Inflammatory macrophage (primary cell): Measurements from ENCODE around the gene CRISPLD2.
"Not testable (repeated sequence)": the region's sequence is repeated elsewhere in the genome, so short reads cannot be mapped to it uniquely, and the experiment has no call there.

Source experiments
- DNase-seq, 2 donors: peaks; one replicate each; pipeline ENCODE4 v3.0.0-alpha.2; 2020 to 2022

Gene CRISPLD2

DNA sequence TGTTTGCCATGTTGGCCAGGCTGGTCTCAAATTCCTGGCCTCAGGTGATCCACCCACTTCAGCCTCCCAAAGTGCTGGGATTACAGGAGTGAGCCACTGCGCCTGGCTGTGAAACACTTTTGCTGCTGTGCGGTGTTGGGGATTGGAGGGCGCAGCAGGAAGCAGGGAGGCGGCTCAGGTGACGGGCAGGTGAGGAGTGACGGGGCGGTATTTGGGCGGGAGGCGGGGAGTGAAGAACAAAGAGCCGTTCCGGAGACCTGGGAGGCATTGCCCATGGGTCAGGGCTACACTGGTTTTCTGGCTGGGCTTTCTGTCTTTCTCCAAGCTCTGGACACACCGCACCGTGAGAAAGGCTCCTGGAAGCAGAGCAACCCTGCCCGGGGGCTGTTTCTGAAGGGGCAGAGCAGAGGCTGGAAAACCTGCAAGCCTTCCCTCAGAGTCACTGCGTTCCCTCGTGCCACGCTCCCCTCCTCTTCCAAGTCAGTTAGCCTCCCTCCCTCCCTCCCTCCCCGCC lies 22.1 kb downstream of the CRISPLD2 start:
- DNase-seq, result no peak

DNA sequence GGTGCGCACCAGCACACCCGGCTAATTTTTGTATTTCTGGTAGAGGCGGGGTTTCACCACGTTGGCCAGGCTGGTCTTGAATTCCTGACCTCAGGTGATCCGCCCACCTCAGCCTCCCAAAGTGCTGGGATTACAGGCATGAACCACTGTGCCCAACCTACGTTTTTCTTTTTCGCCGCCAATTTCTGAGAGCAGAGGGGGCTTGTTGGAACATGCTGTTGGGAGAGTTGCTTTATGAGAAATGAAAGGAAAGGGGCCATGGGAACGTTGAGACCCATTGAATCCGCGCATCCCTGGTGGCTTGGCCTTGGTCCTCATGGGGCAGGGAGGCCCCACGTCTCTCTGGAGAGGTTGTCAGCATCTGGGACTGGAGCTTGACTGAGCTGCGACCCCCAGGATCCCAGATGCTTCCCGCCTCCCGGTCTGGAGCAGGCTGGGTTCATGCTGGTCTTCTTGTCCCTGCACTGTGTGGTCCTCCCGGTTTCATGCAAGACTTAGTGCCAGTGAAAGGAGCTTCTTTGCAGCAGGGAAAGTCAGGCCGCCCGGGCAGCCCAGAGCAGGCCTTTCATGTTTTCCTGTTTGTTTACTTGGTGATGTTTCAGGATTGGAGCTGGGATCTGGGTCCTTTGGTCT lies 22.8 kb downstream of the CRISPLD2 start:
- no peak for DNase-seq

- no peak for DNase-seq
Measured at GRCh38 chr16:84843149-84844048, 23.6 kb downstream of the CRISPLD2 start.

DNA sequence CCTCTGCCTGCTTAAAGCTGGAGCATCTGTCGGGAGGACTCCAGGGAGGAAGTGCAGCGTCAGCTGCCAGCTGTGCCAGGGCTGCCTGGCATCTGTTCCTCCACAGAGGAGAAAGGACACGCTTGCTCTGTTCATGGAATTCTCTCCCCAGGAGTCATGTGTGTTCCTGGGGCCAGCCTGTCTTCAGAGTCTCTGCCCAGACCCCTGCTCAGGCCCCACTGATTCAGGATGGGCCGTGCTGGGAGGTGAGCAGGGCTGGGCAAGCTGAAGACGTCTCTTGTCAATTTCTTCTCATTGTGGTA lies 24.2 kb downstream of the CRISPLD2 start:
- DNase-seq, result no peak

DNA sequence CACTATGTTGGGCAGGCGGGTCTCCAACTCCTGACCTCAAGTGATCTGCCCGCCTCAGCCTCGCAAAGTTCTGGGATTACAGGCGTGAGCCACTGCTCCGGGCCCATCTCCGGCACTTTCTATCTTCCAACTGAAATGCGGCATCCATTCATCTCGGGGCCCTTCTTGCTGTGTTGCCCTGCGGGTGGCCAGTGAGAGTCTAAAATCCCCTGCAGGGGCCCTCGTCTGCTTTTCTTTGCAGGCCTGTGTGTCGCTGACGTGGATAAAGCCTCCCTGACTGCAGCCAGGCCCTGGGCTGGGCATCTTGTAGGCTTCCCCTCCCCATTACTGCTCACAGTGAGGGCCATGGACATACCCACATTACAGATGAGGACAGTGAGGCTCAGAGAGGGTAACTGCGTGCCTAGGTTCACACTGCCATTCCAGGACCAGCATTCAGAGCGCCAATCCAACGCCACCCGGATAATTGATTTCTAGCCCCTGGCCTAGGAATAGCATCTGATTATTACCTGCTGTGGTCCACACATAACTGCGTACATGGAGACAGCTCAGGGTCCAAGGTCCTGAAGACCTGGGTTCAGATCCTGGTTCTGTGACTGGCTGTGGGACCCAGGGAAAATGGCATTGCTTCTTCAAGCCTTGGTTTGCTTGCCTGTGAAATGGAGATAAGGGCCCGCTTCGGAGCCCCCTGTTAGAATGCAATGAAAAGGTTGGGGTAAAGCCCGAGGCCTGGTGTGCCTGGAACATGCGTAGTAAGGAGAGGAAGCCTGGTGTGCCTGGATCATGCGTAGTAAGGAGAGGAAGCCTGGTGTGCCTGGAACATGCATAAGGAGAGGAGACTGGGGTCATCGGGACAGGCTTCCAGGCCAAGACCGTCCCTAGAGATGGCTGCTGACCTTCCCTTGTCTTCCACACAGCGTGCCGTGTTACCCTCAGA lies 25.0 kb downstream of the CRISPLD2 start:
- DNase-seq, result no peak

- DNase-seq, result no peak
Measured at GRCh38 chr16:84845496-84846002, 25.8 kb downstream of the CRISPLD2 start.

DNA sequence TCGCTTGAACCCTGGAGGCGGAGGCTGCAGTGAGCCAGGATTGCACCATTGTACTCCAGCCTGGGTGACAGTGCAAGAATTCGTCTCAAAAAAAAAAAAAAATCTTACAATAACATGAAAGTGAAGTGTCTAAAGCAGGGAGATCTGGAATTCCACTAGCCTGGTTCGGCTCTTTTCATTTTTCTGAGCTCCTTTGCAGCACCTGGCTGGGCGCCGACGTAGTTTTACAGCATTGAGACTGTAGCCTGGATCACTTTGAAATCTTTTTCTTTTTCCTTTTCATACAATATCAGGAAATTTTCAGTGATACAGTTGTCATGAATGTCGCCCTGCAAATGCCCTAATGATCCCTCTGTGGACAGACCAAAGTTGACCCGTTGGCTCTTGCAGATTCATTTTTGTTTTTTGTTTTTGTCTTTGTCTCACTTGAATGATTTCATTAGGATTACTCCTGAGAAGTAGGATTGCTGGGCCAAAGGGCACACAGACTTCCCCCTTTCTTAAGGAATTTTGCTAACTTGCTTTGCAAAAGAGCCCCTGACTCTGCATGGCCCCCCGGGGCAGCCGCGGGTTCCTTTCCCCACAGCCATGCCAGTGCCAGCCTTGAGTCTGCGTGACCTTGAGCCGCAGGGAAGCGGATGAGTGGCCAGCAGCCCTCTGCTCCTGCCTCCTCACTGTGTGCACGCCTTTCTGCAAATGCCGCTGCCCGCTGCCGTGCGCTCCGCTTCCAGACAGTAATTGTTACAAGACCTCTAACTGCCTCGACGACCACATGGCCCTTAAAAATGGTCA lies 28.0 kb downstream of the CRISPLD2 start:
- DNase-seq, result no peak

DNA sequence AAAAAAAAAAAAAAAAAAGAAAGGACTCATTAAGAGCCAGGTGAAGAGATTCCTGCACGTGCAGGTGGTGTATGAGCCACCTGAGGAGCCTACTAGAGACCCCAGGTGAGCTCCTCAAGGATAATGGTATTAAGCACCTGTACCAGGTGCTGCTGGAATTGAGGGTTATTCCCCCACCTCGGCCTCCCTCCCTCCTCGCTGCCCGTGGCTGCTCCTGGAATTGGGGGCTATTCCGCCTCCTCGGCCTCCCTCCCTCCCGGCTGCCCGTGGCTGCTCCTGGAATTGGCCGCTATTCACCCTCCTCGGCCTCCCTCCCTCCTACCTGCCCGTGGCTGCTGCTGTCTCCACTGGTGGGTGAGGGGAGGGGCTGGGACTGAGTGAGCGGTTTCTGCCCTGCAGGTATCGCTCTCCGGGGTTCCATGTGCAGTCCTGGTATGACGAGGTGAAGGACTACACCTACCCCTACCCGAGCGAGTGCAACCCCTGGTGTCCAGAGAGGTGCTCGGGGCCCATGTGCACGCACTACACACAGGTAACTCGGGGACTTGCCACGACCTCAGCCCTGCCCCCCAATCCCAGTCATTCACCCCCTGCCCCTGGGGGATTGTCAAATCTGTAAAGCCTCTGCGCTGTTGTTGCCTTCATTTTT lies 29.3 kb downstream of the CRISPLD2 start:
- DNase-seq, result no peak

GRCh38 chr16:84849751-84850150 lies 30.0 kb downstream of the CRISPLD2 start:
- no peak for DNase-seq

DNA sequence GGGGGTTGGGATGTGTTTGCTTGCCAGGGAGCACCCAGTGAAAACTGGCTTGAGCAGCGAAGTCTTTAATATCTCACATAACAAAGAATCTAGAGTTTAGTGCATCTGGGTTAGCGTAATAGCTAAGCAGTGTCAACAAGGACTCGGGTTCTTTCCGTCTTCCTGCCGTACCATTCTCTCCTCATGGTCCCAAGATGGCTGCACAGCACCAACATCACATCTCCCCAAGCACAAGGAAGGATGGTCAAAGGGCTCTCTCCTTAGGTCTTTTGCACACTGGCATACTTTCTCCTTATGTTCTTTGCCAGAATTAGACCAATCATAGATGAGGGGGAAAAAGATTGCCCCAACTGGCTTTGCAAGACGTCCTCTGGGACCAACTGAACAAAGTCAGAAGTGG lies 30.9 kb downstream of the CRISPLD2 start:
- DNase-seq, result no peak

DNA sequence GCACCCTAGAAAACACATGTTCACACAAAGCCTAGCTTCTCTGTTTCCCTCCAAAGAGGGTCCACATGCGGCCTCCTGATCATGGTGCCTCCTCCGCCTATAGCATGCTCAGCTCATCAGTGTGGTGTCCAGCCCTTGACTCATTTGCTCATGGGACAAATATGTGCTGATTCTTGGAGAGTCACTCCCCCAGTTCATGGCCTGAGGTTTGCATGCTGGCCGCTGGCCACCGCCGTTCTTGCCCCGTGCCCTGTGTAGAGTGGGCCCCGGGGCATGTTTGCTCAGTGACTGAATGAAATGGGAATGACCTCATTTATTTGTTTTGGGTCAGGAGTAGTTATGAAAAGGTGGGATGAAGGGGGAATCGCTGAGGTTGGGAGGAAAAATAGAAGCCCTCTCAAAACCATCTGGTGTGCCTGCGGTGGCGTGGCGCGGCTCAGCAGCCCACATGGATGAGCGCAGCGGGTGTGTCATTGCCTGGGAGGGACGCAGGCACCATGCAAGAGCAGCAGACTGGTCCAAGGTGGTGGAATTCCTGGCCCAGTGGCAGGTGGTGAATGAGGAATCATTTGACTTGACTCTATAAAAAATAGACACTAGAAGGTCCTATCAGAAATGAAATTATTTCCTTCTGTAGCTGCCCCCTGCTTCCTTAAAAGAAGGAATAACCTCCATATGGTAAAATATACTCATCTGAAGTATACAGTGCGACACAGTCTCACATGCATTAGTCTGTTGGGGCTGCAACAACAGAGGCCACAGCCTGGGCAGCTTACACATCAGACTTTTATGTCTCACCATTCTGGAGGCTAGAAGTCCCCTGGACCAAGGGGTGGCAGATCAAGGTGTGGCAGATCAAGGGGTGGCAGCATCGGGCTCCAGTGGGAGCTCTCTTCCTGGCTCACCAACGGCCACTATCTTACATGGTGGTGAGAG lies 31.7 kb downstream of the CRISPLD2 start:
- DNase-seq, result no peak

- DNase-seq, result no peak
Measured at GRCh38 chr16:84853534-84853933, 33.7 kb downstream of the CRISPLD2 start.

- DNase-seq, result peak in 1 of 2 donors; percentile 15
Measured at GRCh38 chr16:84854759-84855158, 35.0 kb downstream of the CRISPLD2 start.

DNA sequence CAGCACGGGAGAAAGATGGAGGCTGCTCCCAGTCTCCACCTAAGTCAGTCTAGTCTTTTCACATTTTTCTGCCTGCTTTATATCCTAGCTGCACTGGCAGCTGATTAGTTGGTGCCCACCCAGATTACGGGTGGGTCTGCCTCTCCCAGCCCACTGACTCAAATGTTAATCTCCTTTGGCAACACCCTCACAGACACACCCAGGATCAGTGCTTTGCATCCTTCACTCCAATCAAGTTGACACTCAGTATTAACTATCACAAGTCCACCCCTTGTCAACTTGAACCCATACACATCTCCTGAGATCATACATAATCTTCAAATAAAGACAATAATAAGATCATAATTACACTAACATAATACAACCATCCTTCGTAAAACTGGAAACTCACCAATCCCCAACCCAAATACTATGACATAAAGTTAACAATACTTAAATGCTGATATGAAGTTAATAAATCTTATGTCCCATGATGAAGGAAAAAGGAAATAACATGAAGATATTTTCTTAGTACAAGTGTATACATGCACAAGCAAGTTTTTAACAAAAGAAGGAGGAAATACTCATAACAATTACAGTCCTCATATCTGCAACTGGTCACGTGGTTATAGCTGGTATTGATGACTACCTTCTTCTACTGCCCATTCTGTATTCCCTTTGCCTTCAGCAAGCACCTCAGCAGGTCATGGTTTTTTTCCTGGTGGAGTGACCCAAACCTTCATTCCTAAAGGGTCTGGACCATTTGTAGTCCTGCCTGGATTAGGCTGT lies 35.8 kb downstream of the CRISPLD2 start:
- DNase-seq, result not testable (repeated sequence)

DNA sequence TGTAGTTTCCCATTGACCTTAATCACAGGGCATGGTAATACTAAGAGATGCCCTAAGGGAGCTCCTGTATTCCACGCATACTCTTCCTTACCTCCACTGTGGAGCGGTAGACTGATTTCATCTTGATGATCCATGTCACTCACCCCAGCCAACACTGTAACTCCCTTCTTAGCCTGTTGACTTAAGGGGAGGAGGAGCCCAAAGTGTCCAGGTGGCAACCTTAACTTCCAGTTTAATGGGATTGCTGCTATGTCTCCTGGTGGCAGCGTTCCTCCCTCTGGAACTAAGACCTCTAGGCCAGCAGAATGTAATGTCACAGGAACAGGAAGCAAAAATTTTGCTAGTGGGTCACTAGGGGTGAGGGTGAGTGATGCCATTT lies 36.4 kb downstream of the CRISPLD2 start:
- not testable (repeated sequence) for DNase-seq

DNA sequence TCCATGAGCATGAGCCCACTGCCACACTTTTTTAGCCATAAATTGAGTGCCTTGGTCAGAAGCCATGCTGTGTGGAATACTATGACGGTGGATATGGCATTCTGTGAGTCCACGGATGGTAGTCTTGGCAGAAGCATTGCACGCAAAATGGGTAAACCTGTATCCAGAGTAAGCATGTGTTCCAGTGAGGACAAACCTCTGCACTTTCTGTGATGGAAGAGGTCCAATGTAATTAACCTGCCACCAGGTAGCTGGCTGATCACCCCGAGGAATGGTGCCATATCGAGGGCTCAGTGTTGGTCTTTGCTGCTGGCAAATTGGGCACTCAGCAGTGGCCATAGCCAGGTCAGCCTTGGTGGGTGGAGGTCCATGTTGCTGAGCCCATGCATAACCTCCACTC lies 37.0 kb downstream of the CRISPLD2 start:
- DNase-seq, result not testable (repeated sequence)

- DNase-seq, result no peak
Measured at GRCh38 chr16:84859681-84860080, 39.9 kb downstream of the CRISPLD2 start.

DNA sequence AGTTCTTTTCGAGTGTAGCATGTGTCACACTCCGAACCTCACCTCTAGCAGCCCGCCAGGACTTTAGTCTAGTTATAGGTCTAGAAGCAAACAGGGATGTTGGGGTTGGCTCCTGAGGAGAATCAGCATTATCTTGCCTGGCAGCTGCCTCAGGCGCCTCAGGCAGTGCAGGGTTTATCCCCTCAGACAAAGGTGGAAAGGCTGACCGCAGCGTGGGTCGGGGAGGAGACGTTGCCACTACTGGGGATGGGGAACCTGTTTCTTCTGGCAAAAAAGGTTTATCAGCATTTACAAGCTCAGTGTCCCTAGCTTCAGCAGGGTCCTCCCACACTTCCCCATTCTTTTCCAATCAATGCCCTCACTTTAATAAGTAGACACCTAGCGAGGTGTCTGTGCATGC lies 40.6 kb downstream of the CRISPLD2 start:
- DNase-seq, result no peak

DNA sequence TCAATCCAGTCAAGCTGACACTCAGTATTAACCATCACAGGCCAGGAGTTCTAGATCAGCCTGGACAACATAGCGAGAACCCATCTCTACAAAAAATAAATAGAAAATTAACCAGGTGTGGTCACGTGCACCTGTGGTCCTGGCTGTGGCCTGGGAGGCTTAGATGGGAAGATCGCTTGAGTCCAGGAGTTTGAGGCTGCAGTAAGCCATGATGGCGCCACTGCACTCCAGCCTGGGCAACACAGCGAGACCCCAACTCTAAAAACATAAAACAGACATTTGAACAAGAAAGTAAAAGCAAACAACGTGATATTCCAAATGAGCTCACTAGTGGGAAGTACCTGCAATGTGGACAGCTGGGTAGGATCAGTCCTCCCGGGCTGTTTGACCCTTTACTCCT lies 41.9 kb downstream of the CRISPLD2 start:
- no peak for DNase-seq
